GM12865 (cell line): ENCODE data around the gene NCS1.

Experiments used
- DNase-seq: peaks from one replicate; pipeline ENCODE4 v3.0.0; 2010; ENCODE audit warnings: low read depth
- H3K4me3 ChIP-seq: 2 replicates; pipeline ENCODE4 v1.5.1; 2011; ENCODE audit warnings: mild to moderate bottlenecking, low read depth, low read length, control low read depth
- TF ChIP-seq, protein P1 (sequence below): IDR thresholded peaks from 2 replicates; pipeline ENCODE4 v1.5.1; 2011; ENCODE audit warnings: low read length, control low read depth, low read depth, inconsistent platforms; ENCODE audit not compliant: insufficient read depth; ENCODE audit errors: missing control alignments

NCS1 gene

DNA sequence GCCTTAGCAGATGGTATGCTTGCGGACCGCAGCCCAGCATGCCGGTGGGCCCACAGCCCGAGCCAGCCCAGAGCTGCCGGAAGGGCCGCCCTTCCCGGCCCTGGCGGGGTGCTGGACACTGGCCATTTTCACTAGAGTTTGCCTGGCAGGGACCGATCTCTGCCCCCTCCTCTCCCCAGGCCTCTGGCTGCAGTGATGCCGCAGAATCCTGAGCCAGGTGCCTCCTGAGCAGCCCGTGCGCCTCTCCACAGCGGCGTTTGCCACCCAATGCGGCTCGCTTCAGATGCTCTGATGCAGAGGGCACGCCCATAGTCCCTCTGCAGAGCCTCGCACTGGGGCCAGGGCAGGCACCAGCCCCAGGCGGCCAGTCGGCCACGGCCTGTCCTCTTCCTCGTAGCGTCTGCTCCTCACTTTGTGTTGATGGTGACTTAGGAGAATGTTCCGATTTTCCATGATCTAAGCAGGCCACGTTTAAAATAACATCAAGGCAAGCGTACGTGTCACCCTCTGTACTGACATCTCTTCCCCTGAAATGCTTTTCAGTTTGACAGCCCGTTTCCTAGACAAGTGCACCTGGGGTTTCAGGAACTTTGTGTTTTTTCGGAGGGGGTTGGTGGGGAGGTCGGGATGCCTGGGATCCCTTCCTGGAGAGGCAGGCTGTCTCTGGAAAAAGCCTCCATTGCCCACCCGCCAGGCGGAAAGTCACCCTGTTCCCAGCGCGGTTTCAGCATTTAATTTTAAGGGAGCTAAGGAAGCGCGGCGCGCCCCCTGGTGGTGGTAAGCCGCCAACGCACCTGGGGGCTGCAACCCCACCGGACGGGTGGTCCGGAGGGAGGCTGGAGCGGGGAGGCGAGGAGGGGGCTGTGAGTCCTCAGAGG is 63.6 kb downstream of the NCS1 start:
- DNase-seq: peak; percentile 67

DNA sequence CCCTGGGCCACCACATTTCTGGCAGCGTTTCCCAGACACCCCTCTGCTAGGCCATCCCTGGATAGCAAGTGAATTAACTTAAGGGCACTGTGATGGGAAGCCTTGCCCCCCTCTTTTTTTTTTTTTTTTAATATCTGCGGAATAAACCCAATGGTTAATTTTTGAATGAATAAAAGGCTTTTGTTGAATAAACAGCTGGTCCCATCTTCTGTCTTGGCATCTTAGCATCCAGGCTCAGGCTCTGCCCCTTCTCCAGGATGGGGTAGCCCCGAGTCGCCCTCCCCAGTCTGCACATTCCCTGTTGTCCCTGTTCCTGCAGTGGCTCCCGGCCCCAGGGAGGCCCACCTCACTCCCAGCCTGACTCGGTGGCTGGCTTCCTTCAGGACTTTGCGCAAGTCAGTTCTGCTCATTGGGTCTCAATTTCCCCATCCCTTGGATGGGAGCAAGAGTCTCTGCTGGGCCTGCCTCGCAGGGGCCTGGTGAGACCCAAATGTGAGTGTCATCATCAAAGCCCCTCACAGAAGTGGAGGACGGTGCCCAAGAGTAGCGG is 64.3 kb downstream of the NCS1 start:
- no peak overlapping the region for H3K4me3 ChIP-seq
- TF ChIP-seq, protein P1, sequence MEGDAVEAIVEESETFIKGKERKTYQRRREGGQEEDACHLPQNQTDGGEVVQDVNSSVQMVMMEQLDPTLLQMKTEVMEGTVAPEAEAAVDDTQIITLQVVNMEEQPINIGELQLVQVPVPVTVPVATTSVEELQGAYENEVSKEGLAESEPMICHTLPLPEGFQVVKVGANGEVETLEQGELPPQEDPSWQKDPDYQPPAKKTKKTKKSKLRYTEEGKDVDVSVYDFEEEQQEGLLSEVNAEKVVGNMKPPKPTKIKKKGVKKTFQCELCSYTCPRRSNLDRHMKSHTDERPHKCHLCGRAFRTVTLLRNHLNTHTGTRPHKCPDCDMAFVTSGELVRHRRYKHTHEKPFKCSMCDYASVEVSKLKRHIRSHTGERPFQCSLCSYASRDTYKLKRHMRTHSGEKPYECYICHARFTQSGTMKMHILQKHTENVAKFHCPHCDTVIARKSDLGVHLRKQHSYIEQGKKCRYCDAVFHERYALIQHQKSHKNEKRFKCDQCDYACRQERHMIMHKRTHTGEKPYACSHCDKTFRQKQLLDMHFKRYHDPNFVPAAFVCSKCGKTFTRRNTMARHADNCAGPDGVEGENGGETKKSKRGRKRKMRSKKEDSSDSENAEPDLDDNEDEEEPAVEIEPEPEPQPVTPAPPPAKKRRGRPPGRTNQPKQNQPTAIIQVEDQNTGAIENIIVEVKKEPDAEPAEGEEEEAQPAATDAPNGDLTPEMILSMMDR: peak; percentile 0
- DNase-seq: no peak

More for the DNA sequence above, 63.6 kb downstream of the NCS1 start:
- H3K4me3 ChIP-seq: no peak overlapping the region
- TF ChIP-seq, protein P1: peak; percentile 89

DNA sequence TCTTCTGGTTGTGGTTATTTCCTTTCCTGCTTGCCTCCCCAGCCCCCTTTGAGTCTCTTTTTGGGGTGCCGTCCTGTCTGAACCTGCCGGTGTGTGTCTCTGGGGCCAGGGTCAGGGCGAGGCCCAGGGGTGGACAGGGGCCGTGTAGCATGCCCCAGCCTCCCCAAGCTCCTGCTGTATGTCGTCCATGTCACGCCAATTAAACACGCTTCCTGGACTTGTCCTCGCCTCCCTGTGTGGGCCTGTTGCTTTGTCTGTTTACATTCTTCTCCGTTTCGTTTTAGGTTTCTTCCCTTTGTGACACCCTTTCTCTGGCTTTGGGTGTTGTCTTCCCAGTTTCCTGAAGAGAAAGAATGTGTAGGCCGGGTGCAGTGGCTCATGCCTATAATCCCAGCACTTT is 64.9 kb downstream of the NCS1 start:
- DNase-seq: no peak
- H3K4me3 ChIP-seq: no peak overlapping the region
- TF ChIP-seq, protein P1: no peak

DNA sequence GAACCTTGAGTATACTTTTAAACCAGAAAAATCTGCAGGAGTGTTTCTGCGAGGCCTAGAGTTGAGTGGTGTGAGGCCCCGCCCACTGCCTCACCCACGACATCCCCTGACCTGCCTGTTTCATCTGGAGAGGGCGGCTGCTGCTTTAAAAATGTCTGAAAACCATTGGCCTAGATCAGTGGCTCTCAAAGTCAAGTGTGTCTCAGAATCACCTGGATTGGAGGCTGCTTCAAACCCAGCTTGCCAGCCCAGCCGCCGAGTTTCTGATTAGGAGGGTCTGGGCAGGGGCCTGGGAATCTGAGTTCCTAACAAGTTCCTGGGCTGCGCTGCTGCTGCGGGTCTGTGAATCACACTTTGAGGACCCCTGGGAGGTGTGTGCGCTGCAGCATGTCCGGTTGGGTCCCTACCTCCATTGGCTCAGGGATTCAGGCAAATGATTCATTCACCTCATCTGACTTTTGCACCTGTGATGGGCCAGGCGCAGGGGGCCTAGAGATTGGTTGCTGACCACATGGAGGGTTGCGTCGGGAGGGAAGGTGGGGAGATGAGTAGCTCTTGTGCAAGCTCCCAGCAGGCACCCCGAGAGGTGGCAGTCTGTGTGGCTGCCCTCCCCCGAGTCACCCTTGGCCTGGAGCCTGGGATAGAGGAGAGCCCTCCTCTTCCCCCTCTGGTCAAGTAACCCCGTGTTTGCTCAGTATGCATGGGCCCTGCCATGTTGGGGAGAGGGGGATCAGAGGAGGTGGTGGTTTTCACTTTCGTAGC is 65.7 kb downstream of the NCS1 start:
- DNase-seq: no peak
- H3K4me3 ChIP-seq: no peak overlapping the region
- TF ChIP-seq, protein P1: no peak

DNA sequence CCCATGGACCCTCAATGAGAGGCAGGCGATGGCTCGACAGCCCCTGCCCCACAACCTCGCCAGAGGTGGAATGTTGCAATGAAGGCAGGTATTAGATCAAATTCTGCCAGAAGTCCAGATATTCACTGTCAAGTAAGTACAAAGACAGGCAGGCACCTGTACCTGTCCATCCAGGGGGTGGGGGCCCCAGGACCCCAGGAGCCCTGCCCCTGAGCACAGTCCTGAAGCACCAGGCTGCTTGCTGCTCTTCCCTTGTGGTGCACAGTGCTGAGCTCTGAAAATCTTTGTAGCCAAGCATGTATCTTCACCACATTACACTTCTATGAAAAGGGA is 67.1 kb downstream of the NCS1 start:
- no peak overlapping the region for H3K4me3 ChIP-seq
- TF ChIP-seq, protein P1: no peak
- no peak for DNase-seq

DNA sequence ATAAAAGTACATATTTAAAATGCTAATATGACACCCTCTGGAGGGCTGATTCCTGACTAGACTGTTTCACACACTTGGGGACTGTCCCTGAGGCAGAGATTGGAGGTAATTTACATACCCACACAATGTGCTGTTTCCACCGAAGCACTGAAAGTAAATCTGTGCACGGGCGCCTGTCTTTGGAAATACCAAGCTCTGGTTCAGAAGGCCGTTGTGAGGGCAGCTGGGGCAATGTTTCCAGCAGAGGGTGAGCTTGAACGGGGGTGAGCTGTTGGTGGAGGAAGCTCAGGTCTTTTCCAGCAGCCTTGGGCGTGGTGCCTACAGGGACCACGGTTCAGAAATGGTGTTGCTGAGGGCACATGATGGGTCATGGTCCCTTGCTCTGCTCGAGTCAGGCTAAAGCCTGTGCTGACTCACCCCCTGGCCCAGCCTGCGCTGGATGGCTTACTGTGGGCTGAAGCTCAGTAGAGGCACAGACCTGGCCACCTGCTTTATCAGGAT is 67.6 kb downstream of the NCS1 start:
- DNase-seq: peak; percentile 69
- H3K4me3 ChIP-seq: no peak overlapping the region
- TF ChIP-seq, protein P1: no peak
